Stimulated activated CD4-positive, alpha-beta T cell treated with anti-CD3 and anti-CD28 coated beads, TNF-alpha, amount 100 ng/mL, for 24 hours (primary cell): ENCODE measurements around the gene INO80E.

ENCODE experiments used
- DNase-seq, 3 experiments: peaks; one replicate each; pipeline ENCODE4 v3.0.0-alpha.2; 2020; ENCODE audit warnings: low read depth in 3 of 3

INO80E gene

DNA sequence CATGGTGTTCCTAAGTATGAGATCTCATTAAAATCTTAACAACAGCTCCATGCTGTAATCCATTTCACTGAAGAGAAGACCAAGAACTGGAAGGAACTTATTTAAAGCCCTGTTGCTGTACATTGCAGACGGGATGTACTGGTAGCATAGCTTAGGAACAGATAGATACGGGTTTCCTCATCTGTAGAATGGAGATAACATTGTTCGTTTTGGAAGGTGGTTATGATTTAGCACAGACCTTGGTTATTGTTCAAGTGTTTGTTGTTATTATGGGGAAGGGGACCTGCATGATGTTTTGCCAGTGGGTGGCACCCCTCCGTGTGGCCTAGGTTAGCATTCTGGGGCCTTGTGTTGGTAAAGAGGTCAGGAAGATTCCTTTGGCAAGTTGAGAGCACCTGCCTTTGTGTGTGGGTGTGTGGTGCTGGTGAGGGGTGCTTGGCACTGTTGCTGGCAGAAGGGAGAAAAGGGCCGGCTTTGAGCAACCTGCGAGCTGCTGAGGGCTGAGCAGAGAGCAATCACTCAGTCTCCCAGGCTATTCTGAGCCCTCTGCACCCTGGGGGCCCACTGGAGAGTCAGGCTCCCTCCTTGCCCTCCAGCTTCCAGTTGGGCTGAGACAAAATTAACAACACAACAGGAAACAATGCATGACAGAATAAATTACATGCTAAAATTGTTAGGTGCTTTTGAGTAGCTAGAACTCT lies 20.1 kb upstream of the INO80E start:
- DNase-seq: no peak

DNA sequence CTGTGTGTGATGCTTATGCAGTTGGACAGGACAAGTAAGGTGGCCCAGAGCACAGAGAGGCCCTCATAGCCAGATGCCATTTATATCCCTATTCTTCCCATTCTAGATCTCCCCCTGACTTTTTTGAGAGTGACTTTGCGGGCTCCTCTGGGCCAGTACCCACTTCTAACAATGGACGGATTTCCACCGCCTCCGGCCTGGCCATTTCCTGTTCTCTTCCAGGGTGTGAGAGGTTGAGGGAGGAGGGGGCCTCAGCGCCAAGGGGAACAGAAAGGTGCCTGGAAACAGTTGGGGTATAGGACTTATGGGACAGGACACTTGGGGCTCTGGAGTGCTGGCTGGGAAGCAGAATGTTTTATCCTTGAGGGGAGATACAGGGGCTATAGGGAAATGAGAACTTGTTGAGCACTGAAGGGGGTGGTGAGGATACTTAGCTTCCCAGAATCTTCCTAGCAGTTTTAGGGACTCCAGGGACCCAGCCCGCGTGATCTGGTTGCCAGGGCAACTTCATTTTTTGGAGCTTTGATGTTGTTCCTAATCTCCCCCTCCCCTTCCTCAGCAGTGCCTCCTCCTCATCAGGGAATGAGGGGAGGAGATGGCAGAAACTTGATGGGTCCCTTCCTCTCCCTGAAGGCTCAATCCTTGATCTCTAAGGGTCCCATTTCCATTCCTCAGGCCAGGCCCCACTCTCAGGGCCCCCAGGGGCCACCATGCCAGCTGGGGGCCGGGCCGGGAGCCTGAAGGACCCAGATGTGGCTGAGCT lies 18.8 kb upstream of the INO80E start:
- DNase-seq: no peak

DNA sequence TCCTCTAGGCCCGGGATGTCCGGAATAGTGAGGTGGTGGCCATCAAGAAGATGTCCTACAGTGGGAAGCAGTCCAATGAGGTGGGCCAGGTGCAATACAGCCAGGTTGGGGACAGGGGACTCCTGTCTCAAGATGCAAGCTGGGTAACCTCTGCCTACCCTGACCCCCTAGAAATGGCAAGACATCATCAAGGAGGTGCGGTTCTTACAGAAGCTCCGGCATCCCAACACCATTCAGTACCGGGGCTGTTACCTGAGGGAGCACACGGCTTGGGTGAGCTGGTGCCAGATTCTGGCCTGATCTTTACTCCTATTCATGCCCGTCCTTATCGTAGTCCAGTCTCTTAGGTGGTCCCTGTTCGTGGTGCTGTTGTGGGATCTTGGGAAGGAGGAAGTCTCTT lies 18.0 kb upstream of the INO80E start:
- DNase-seq: no peak

DNA sequence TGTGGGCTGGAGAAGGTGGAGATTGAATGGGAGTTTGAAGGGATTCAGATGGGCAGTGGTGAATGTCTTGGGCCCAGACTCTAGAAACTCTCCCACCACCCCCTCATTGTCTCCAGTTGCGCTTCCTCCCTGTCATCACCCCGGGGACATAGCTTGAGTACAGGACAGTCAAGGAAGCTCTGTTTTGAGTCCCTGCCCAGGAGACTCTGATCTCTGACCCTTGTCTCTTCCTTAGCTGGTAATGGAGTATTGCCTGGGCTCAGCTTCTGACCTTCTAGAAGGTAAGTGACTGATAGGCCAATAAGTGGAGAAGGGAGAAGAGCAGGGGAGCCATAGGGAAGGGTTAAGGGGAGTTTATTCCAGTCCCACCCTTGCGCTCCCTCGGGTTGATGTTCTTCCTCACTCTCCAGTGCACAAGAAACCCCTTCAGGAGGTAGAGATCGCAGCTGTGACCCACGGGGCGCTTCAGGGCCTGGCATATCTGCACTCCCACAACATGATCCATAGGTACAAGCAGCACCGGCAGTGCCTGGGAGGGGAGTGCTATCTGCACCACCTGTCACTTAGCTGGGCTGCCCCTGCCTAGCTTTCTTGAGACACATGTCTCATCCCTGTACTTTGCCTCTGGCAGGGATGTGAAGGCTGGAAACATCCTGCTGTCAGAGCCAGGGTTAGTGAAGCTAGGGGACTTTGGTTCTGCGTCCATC lies 17.3 kb upstream of the INO80E start:
- no peak for DNase-seq

DNA sequence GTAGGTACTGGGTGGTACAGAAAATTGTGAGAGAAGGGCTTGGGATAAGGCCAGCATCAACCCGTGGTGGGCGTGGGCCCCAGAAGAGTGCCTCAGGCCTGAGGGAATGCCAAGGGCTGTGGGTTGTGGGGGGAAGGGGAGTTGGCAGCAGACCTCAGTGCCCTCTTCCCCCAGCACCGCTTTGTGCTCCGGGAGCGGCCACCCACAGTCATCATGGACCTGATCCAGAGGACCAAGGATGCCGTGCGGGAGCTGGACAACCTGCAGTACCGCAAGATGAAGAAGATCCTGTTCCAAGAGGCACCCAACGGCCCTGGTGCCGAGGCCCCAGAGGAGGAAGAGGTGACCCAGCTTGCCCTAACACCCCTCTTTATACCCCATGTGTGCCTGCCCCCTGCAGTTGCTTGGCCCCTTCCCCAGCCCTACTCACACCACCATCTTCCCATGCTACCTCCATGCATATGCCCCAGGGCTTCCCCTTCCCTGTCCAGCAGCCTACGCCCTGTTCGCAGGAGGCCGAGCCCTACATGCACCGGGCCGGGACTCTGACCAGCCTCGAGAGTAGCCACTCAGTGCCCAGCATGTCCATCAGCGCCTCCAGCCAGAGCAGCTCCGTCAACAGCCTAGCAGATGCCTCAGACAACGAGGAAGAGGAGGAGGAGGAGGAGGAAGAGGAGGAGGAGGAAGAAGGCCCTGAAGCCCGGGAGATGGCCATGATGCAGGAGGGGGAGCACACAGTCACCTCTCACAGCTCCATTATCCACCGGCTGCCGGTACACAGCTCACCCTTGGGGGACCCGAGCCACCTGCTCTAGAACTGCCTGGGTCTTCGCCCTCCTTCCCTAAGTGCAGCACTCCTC lies 13.3 kb upstream of the INO80E start:
- no peak for DNase-seq

DNA sequence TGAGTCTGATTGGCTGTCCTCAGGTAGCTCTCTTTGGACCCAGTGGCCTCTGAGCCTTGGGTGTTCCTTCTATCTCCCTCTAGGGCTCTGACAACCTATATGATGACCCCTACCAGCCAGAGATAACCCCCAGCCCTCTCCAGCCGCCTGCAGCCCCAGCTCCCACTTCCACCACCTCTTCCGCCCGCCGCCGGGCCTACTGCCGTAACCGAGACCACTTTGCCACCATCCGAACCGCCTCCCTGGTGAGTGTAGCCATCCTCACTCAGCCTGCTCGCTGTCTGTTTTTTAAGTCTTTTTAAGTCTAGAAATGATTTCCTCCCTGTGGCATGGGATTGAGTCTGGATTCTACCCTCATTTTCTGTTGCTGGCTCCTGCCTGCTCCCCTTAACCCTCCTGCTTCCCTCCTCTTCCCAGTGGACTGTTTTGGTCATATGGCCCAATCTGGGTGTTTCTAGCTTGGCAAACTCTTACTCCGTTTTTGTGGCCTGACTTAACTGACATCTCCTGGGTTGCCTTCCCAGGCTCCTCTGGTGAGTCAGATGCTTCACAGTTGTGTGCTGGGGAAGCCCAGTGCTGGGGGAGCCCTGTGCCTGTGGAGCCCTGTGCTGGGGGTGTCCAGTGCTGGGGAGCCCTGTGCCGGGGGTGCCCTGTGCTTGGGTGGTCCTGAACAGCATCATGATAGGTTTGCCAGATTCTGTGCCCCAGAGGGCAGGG lies 12.5 kb upstream of the INO80E start:
- DNase-seq: no peak

DNA sequence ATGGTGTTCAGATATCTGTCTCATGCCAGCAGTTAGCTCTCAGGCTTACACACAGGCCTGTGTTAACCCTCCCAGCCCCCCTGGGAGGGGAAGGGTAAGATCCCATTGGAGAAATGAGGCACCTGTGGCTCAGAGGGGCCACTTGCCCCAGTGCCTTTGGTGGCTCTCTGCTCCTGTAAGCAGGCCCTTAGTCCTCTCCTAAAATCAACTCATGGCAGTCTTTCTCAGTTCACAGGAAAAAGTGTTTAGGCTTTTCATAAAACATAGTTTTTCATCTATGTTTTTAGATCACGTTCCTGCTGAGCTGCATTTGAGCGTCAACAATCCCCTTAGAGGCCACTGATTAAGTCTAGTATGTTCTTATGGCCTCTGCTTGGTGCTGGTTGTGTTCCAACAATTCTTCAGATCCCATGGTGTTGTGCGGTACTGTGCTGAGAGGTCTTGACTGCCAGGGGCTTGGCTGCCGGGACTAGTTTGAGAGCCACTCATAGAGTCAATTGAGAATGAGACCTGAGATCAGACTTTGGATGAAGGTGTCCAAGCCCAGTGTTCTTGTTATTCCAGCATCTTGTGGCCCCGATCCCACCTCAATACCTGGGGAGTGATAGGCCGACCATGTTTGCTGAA lies 11.8 kb upstream of the INO80E start:
- DNase-seq: no peak

DNA sequence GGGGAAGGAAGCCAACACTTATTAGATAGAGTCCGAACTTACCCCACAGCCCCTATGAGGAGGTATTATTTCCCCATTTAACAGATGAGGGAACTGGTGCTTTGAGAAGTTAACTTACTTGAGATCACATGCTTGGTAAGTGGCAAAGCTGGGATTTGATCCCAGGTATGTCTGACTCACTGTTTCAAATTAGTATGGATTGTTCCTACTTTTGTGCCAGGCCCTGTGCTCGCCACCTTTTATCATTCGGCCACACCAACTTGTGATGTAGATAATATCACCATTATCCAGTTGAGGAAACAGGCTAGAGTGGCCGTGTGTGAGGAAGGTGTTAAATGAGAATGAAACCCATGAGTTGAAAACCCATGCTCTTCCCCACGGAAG lies 11.3 kb upstream of the INO80E start:
- DNase-seq: no peak

DNA sequence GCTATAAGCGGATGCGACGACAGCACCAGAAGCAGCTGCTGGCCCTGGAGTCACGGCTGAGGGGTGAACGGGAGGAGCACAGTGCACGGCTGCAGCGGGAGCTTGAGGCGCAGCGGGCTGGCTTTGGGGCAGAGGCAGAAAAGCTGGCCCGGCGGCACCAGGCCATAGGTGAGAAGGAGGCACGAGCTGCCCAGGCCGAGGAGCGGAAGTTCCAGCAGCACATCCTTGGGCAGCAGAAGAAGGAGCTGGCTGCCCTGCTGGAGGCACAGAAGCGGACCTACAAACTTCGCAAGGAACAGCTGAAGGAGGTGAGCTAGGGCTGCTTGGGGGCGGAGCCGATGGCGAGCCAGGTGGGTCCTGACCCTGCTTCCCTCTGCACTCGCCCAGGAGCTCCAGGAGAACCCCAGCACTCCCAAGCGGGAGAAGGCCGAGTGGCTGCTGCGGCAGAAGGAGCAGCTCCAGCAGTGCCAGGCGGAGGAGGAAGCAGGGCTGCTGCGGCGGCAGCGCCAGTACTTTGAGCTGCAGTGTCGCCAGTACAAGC lies 10.7 kb upstream of the INO80E start:
- DNase-seq: no peak

DNA sequence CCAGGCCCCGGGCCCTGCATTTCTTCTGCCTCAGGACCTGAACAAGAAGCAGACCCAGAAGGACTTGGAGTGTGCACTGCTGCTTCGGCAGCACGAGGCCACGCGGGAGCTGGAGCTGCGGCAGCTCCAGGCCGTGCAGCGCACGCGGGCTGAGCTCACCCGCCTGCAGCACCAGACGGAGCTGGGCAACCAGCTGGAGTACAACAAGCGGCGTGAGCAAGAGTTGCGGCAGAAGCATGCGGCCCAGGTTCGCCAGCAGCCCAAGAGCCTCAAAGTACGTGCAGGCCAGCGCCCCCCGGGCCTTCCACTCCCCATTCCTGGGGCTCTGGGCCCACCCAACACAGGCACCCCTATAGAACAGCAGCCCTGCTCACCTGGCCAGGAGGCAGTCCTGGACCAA lies 9.8 kb upstream of the INO80E start:
- no peak for DNase-seq

DNA sequence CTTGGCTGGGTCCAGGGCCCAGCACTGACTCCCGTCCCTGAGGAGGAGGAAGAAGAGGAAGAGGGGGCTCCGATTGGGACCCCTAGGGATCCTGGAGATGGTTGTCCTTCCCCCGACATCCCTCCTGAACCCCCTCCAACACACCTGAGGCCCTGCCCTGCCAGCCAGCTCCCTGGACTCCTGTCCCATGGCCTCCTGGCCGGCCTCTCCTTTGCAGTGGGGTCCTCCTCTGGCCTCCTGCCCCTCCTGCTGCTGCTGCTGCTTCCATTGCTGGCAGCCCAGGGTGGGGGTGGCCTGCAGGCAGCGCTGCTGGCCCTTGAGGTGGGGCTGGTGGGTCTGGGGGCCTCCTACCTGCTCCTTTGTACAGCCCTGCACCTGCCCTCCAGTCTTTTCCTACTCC lies 9.1 kb upstream of the INO80E start:
- DNase-seq: no peak

DNA sequence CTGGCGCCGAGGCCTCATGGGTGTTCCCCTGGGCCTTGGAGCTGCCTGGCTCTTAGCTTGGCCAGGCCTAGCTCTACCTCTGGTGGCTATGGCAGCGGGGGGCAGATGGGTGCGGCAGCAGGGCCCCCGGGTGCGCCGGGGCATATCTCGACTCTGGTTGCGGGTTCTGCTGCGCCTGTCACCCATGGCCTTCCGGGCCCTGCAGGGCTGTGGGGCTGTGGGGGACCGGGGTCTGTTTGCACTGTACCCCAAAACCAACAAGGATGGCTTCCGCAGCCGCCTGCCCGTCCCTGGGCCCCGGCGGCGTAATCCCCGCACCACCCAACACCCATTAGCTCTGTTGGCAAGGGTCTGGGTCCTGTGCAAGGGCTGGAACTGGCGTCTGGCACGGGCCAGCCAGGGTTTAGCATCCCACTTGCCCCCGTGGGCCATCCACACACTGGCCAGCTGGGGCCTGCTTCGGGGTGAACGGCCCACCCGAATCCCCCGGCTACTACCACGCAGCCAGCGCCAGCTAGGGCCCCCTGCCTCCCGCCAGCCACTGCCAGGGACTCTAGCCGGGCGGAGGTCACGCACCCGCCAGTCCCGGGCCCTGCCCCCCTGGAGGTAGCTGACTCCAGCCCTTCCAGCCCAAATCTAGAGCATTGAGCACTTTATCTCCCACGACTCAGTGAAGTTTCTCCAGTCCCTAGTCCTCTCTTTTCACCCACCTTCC lies 8.5 kb upstream of the INO80E start:
- no peak for DNase-seq

DNA sequence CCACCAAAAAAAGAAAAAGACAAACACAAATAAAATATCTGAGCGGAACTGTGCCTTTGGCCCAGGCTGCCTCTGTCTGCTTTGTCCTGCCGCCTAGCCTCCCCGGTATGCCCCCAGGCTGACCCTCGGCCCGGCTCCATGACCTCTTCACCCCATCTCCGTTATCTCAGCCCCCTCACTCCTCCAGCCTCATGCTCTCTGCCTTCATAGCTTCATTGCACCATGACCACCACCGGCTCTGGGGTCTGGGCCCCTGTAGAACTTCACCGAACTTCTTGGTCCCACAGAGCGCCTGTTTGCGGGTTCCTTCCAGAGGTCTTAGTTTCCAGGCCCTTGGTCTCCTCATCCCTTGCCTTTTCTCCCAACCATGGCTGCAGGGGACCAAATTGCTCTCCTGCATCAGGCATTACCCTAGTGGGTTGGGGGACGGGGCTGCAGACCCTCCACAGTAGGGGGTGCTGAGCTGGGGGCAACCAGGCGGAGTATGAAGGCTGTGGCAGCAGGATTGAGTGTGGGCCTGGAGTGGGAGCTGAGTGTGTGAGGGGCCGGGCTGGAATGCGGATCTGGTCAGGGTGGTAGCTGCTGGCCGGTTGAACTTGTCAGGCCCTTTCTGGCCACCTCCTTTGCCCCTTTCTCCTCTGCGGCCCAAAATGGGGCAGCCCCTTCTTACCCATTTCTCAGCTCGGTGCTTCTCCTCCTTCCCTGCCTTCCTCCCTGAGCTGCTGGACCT lies 7.5 kb upstream of the INO80E start:
- no peak for DNase-seq

DNA sequence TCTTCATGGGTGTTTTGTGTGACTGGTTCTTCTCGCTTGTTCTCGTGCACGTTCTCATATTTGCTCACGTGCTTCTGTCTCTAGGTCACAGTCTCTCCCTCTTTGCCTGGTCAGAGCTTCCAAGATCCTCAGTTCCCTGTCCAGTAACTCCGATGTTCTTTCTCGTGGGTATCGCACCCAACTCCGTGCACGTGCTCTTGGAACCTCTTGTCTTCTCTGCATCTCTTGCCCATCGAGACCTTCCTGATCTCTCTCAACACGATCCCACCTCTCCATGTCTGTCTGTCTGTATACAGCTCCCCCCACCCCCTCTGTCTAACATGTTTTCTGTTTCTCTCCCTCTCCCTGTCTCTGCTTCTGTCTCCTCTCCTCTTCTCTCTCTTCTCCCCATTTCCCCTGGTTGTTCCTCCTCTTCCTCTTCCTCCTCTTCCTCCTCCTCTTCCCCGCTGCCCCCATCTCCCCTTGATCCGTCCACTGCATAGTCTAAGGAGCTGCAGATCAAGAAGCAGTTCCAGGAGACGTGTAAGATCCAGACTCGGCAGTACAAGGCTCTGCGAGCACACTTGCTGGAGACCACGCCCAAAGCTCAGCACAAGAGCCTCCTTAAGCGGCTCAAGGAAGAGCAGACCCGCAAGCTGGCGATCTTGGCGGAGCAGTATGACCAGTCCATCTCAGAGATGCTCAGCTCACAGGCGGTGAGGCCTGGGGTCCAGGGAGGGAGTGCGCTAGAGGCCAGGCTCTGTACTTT lies 6.8 kb upstream of the INO80E start:
- DNase-seq: no peak

DNA sequence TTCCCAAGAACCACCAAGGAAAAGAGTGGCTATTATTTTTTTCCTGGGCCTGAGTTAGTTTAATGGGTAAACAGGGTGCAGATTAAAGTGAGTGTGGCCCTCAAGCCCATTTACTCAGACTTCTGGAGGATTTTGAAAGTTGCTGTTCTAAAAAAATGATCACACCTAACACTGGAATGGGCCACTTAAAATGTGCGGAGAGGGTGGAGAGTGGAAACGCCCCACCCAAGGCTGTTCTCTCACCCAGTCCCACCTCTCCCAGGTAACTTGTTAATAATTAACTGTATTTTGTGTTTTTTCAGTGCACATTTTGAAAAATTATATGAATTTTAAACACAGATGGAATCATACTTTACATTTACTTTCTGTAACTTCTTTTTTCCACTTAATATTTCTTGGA lies 6.0 kb upstream of the INO80E start:
- no peak for DNase-seq

DNA sequence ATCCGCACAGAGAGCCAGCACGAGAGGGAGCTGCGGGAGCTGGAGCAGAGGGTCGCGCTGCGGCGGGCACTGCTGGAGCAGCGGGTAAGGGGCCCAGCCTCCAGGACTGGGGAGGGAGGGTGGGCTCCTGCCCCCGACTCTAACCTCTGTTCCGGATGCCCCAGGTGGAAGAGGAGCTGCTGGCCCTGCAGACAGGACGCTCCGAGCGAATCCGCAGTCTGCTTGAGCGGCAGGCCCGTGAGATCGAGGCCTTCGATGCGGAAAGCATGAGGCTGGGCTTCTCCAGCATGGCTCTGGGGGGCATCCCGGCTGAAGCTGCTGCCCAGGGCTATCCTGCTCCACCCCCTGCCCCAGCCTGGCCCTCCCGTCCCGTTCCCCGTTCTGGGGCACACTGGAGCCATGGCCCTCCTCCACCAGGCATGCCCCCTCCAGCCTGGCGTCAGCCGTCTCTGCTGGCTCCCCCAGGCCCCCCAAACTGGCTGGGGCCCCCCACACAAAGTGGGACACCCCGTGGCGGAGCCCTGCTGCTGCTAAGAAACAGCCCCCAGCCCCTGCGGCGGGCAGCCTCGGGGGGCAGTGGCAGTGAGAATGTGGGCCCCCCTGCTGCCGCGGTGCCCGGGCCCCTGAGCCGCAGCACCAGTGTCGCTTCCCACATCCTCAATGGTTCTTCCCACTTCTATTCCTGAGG lies 5.0 kb upstream of the INO80E start:
- DNase-seq: no peak

DNA sequence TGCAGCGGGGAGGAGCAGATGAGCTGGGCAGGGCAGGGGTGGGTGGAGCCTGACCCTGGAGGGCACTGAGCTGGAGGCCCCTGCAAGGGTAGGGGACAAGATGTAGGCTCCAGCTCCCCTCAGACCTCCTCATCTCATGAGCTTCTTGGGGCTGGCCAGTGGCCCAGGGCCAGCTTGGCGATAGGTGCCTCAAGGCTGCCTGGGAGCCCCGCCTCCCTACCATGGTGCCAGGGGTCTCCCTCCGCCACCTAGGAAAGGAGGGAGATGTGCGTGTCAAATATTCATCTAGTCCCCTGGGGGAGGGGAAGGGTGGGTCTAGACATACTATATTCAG lies 4.5 kb upstream of the INO80E start:
- DNase-seq: no peak

DNA sequence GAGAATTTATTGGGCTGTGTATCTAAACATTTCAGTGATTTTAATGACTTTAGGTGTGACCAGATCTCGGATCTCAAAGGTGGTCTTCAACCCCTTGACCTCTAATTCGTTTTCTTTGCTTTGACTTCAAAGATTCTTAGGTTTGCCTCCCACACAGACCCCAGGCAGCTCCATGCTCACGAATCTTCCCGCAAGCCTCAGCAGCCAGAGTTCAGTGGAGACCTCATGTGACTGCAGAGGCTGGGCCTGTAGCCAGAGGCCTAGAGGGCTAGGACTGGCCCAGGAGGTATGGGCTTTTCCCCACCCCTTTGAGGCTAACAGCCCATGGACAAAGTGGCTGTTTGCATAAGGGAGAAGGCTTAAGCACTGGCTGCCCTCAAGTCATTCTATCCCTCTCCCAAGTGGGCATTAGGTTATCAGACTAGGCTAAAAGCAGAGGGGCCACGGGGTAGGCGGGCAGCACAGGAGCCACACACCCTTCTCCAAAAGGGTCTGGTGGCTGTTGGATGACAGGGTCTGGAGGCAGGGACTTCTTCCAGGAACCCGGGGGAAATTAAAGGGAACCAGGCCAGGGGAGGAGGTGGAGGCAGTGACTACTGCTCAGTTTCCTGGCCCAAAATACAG lies 3.6 kb upstream of the INO80E start:
- DNase-seq: no peak
